H1 (cell line): ENCODE results near the gene ERGIC3. TPM values are rescaled to one million over a fixed set of nuclear protein-coding genes. Genes with fewer than 3 reads are reported as not detected.

Experiments used
- CTCF ChIA-PET: fragments of 300-600 bp; sonication (Branson Sonifier 250); formaldehyde crosslinking; loops from one replicate; lab custom pipeline; 2021; ENCODE audit not compliant: partially characterized antibody; lab: Charles Lee
- POLR2A ChIA-PET: fragments of 300-600 bp; sonication (Branson Sonifier 250); formaldehyde crosslinking; loops from one replicate; lab custom pipeline; 2021; ENCODE audit warnings: inconsistent platforms; ENCODE audit not compliant: partially characterized antibody; lab: Charles Lee
- DNase-seq, 2 experiments: peaks; one replicate each; pipeline versions ENCODE4 v3.0.0 to v3.0.0-alpha.2; 2010 to 2022; ENCODE audit warnings: low spot score in 2 of 2, low read depth in 1 of 2, mixed read lengths in 1 of 2
- FAIRE-seq: peaks from 2 replicates; lab custom pipeline; 2011; peaks lifted over from hg19 to GRCh38; lab: Jason Lieb, UNC
- H2AFZ ChIP-seq: 2 replicates; pipeline ENCODE4 v1.8.1; 2012; ENCODE audit warnings: low read length, inconsistent platforms
- H2AK5ac ChIP-seq: 2 replicates; pipeline ENCODE4 v1.6.1; 2013; ENCODE audit warnings: low read depth, low read length
- H2BK120ac ChIP-seq: replicated peaks from 2 replicates; pipeline ENCODE3; 2013; ENCODE audit warnings: low read depth, low read length, inconsistent platforms
- H2BK12ac ChIP-seq: 2 replicates; pipeline ENCODE4 v1.6.1; 2013; ENCODE audit warnings: low read depth, low read length
- H2BK15ac ChIP-seq: 2 replicates; pipeline ENCODE4 v1.6.1; 2013; ENCODE audit warnings: low read length
- H2BK20ac ChIP-seq: 2 replicates; pipeline ENCODE4 v1.6.1; 2013; ENCODE audit warnings: low read length
- H2BK5ac ChIP-seq: 2 replicates; pipeline ENCODE4 v1.6.1; 2013; ENCODE audit warnings: low read depth, low read length
- H3K14ac ChIP-seq: 2 replicates; pipeline ENCODE4 v1.6.1; 2013; ENCODE audit warnings: inconsistent platforms; ENCODE audit not compliant: insufficient read length
- H3K18ac ChIP-seq: 2 replicates; pipeline ENCODE4 v1.6.1; 2013; ENCODE audit warnings: low read length; ENCODE audit errors: extremely low read depth
- H3K23ac ChIP-seq: 2 replicates; pipeline ENCODE4 v1.6.1; 2013; ENCODE audit warnings: inconsistent platforms; ENCODE audit not compliant: insufficient read length
- H3K23me2 ChIP-seq: 2 replicates; pipeline ENCODE4 v1.6.1; 2013; ENCODE audit warnings: low read depth, low read length
- H3K27ac ChIP-seq: 2 replicates; pipeline ENCODE4 v1.6.1; 2011; ENCODE audit warnings: low read depth, low read length, inconsistent platforms
- H3K27me3 ChIP-seq, 4 experiments: replicated peaks in 1 of 4; 1 replicate in 1 of 4; 2 replicates in 3 of 4; pipeline versions ENCODE4 v1.6.1 to v1.8.1; 2011 to 2013; ENCODE audit warnings: low read length in 3 of 4, mild to moderate bottlenecking in 3 of 4, inconsistent platforms in 2 of 4, mixed read lengths in 2 of 4, moderate library complexity in 1 of 4; ENCODE audit not compliant: control insufficient read depth in 3 of 4, insufficient read depth in 3 of 4; ENCODE audit errors: extremely low read depth in 1 of 4
- H3K36me3 ChIP-seq, 4 experiments: 2 replicates each; pipeline versions ENCODE4 v1.6.1 to v1.8.1; 2011 to 2013; ENCODE audit warnings: mild to moderate bottlenecking in 4 of 4, low read length in 3 of 4, moderate library complexity in 2 of 4, control low read depth in 1 of 4, inconsistent platforms in 1 of 4; ENCODE audit not compliant: insufficient read depth in 4 of 4, control insufficient read depth in 2 of 4
- H3K4ac ChIP-seq: replicated peaks from 2 replicates; pipeline ENCODE3; 2013; ENCODE audit warnings: low read length, low read depth, mixed read lengths, inconsistent platforms; ENCODE audit not compliant: insufficient read length
- H3K4me1 ChIP-seq, 4 experiments: replicated peaks in 1 of 4; 1 replicate in 1 of 4; 2 replicates in 3 of 4; pipeline versions ENCODE4 v1.6.1 to v1.8.1; 2011 to 2013; ENCODE audit warnings: low read length in 3 of 4, inconsistent platforms in 2 of 4, mixed read lengths in 1 of 4; ENCODE audit not compliant: insufficient read depth in 4 of 4, control insufficient read depth in 3 of 4
- H3K4me2 ChIP-seq, 2 experiments: 2 replicates each; pipeline versions ENCODE4 v1.6.1 to v1.8.1; 2011 to 2013; ENCODE audit warnings: low read depth in 2 of 2, low read length in 2 of 2, control low read depth in 1 of 2, inconsistent platforms in 1 of 2, mild to moderate bottlenecking in 1 of 2; ENCODE audit not compliant: insufficient read depth in 1 of 2
- H3K4me3 ChIP-seq, 4 experiments: fragments of 200-600, 300-600 bp in 1 of 4; sonication (generic), shearing (Covaris generic), sonication (Bioruptor Twin) in 1 of 4; 2 replicates each; pipeline versions ENCODE4 v1.5.1 to v1.8.1; 2011 to 2016; ENCODE audit warnings: low read length in 4 of 4, low read depth in 3 of 4, control low read depth in 2 of 4, inconsistent platforms in 2 of 4, mild to moderate bottlenecking in 2 of 4, mixed read lengths in 1 of 4, moderate library complexity in 1 of 4; ENCODE audit not compliant: insufficient read depth in 2 of 4; ENCODE audit errors: extremely low read depth in 1 of 4
- H3K56ac ChIP-seq: replicated peaks from 2 replicates; pipeline ENCODE3; 2013; ENCODE audit warnings: low read depth, mild to moderate bottlenecking, mixed read lengths, low read length, inconsistent platforms; ENCODE audit not compliant: insufficient read length
- H3K79me1 ChIP-seq: 2 replicates; pipeline ENCODE4 v1.6.1; 2013; ENCODE audit warnings: low read depth, low read length, control low read depth
- H3K79me2 ChIP-seq, 2 experiments: 2 replicates each; pipeline versions ENCODE4 v1.6.1 to v1.8.1; 2012 to 2013; ENCODE audit warnings: low read length in 2 of 2, mild to moderate bottlenecking in 2 of 2, inconsistent platforms in 1 of 2; ENCODE audit not compliant: insufficient read depth in 2 of 2, control insufficient read depth in 1 of 2
- H3K9ac ChIP-seq, 4 experiments: replicated peaks in 1 of 4; 1 replicate in 1 of 4; 2 replicates in 3 of 4; pipeline versions ENCODE4 v1.6.1 to v1.8.1; 2011 to 2013; ENCODE audit warnings: low read depth in 3 of 4, low read length in 3 of 4, control low read depth in 2 of 4, mild to moderate bottlenecking in 2 of 4, moderate library complexity in 2 of 4, inconsistent platforms in 1 of 4; ENCODE audit errors: extremely low read depth in 1 of 4
- H3K9me3 ChIP-seq, 2 experiments: 2 replicates each; pipeline versions ENCODE4 v1.6.1 to v1.8.1; 2012 to 2013; ENCODE audit warnings: mild to moderate bottlenecking in 2 of 2, moderate library complexity in 2 of 2, control low read depth in 1 of 2, inconsistent platforms in 1 of 2, low read depth in 1 of 2, low read length in 1 of 2, mixed read lengths in 1 of 2; ENCODE audit not compliant: insufficient read depth in 2 of 2
- H4K20me1 ChIP-seq, 2 experiments: replicated peaks in 1 of 2; 2 replicates each; pipeline versions ENCODE3 to v1.8.1; 2011 to 2013; ENCODE audit warnings: inconsistent platforms in 2 of 2, low read length in 2 of 2, mild to moderate bottlenecking in 1 of 2; ENCODE audit not compliant: insufficient read depth in 2 of 2, control insufficient read depth in 1 of 2
- H4K5ac ChIP-seq: 2 replicates; pipeline ENCODE4 v1.6.1; 2013; ENCODE audit warnings: low read length, low read depth, mixed read lengths, inconsistent platforms; ENCODE audit not compliant: insufficient read length
- H4K8ac ChIP-seq: 2 replicates; pipeline ENCODE4 v1.8.0; 2013; ENCODE audit warnings: mild to moderate bottlenecking, moderate library complexity, low read length, inconsistent platforms; ENCODE audit not compliant: insufficient read depth; ENCODE audit errors: extremely low read depth
- H4K91ac ChIP-seq: replicated peaks from 2 replicates; pipeline ENCODE3; 2013; ENCODE audit warnings: low read length, mixed read lengths, inconsistent platforms; ENCODE audit not compliant: insufficient read length
- ASH2L ChIP-seq: fragments of 200-600, 300-600 bp; sonication (generic); IDR thresholded peaks from one replicate; pipeline ENCODE4 v1.7.1; 2017; ENCODE audit warnings: low read length
- ATF3 ChIP-seq: IDR thresholded peaks from 2 replicates; pipeline ENCODE4 v1.6.1; 2011; ENCODE audit warnings: low read depth, mild to moderate bottlenecking, low read length; ENCODE audit not compliant: insufficient read depth
- CBX8 ChIP-seq: fragments of 300-800, 300-1000 bp; sonication (generic); IDR thresholded peaks from 2 replicates; pipeline ENCODE4 v1.7.1; 2016; ENCODE audit warnings: low read depth, low read length, borderline replicate concordance
- CEBPB ChIP-seq: IDR thresholded peaks from 2 replicates; pipeline ENCODE4 v1.6.1; 2012; ENCODE audit warnings: low read depth, low read length
- CHD1 ChIP-seq: IDR thresholded peaks from 2 replicates; pipeline ENCODE4 v1.6.1; 2012; ENCODE audit warnings: low read depth, low read length, improper control_type of control experiment
- EGR1 ChIP-seq: IDR thresholded peaks from 2 replicates; pipeline ENCODE4 v1.6.1; 2011; ENCODE audit warnings: low read depth, low read length, borderline replicate concordance
- EZH2 ChIP-seq: fragments of 200-600 bp; sonication (generic); IDR thresholded peaks from 2 replicates; pipeline ENCODE4 v1.7.1; 2012; ENCODE audit warnings: low read depth, mild to moderate bottlenecking, moderate library complexity, low read length, inconsistent platforms; ENCODE audit not compliant: severe bottlenecking
- HDAC2 ChIP-seq, 2 experiments: fragments of 300-600 bp in 1 of 2; sonication (generic) in 1 of 2; IDR thresholded peaks; 2 replicates each; pipeline ENCODE4 v1.6.1; 2011 to 2012; ENCODE audit warnings: low read depth in 2 of 2, low read length in 2 of 2, mild to moderate bottlenecking in 2 of 2, moderate library complexity in 2 of 2, borderline replicate concordance in 1 of 2, inconsistent platforms in 1 of 2
- HDAC6 ChIP-seq: IDR thresholded peaks from one replicate; pipeline ENCODE4 v1.7.1; 2012; ENCODE audit warnings: low read depth, mild to moderate bottlenecking, inconsistent platforms, low read length, moderate library complexity
- MAFK ChIP-seq: IDR thresholded peaks from 2 replicates; pipeline ENCODE4 v1.6.1; 2012; ENCODE audit warnings: low read depth, mild to moderate bottlenecking, improper control_type of control experiment, low read length
- RXRA ChIP-seq: IDR thresholded peaks from 2 replicates; pipeline ENCODE4 v1.6.1; 2011; ENCODE audit warnings: low read depth, mild to moderate bottlenecking, low read length, moderate library complexity; ENCODE audit not compliant: insufficient read depth
- SUZ12 ChIP-seq: fragments of 200-600 bp; sonication (generic); IDR thresholded peaks from 2 replicates; pipeline ENCODE4 v1.6.1; 2012; ENCODE audit warnings: mild to moderate bottlenecking, inconsistent platforms, low read length, moderate library complexity, mixed read lengths
- TAF7 ChIP-seq: optimal IDR thresholded peaks from 2 replicates; pipeline ENCODE3; 2011; ENCODE audit warnings: low read depth, mild to moderate bottlenecking, inconsistent platforms, low read length, moderate library complexity, borderline replicate concordance
- WGBS, 2 experiments: shearing (Covaris generic) in 1 of 2; methylation state at CpG; one replicate each; pipeline versions ENCODE4 v1.1.6 to v1.1.7; 2013 to 2015; ENCODE audit warnings: low lambda C conversion rate in 2 of 2, mixed read lengths in 2 of 2, inconsistent platforms in 1 of 2, low coverage in 1 of 2, missing lambda C conversion rate in 1 of 2; ENCODE audit not compliant: insufficient replicate concordance in 2 of 2, insufficient coverage in 1 of 2, insufficient read length in 1 of 2; ENCODE audit errors: extremely low coverage in 1 of 2, missing lambda C conversion rate in 1 of 2; 5-methylcytosine and 5-hydroxymethylcytosine counted together
- polyA plus RNA-seq, 7 experiments: library from polyadenylated mRNA; depleted of rRNA in 3 of 7; stranded (reverse) in 5 of 7; unstranded in 2 of 7; fragments of >200 nt in 5 of 7; fragments of 200-250 nt in 2 of 7; gene quantifications; 1 replicate in 5 of 7; 2 replicates in 1 of 7; 4 replicates in 1 of 7; pipeline versions ENCODE4 v1.2.1 to v1.2.3, GENCODE V29; 2011 to 2013; ENCODE audit warnings: missing spikeins in 2 of 7, mixed read lengths in 2 of 7
- total RNA-seq: library from RNA; stranded (reverse); fragmentation: NEBNext Ultra II Directional; extraction: Animal tissue kit (Norgen Biotek cat#: 25700); gene quantifications from 2 replicates; pipeline ENCODE4 v1.2.1, GENCODE V29; 2021
- TF ChIP-seq, protein P1 (sequence below): IDR thresholded peaks from 2 replicates; pipeline ENCODE4 v1.6.1; 2012; ENCODE audit warnings: inconsistent platforms

ERGIC3 gene
- total and polyA plus RNA-seq, 2 of the 8 experiments (the other 6 are each of a cell fraction or from before 2014, with no cell fraction given), result 178 to 341 TPM

DNA sequence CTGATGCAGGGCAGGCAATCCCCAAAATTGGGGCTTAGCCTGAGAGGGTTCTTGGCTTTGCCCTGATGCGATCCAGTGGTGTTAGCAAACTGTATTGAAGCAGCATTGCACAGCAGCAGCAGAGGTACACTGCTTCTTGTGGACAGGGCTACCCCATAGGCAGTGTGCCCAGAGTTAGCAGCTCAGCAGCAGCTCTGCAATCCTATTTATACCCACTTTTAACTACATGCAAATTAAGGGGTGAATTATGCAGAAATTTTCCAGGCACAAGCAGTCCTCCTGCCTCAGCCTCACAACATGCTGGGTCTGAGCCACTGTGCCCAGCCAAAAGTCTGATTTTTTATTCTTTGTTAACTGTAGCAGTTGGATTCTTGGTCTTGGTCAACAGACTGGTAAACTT is 16.2 kb upstream of the ERGIC3 start:
- H3K14ac ChIP-seq, result no peak overlapping the region
- no peaks in the 10 kb centered on the region for H3K36me3 ChIP-seq
- H3K79me2 ChIP-seq, result no peaks in the 10 kb centered on the region
- no peaks in the 10 kb centered on the region for H4K20me1 ChIP-seq
- no peak overlapping the region for H2BK120ac ChIP-seq
- ChIA-PET CTCF (no interaction called here), POLR2A (interaction anchor here (2.6 kb wide), 1 partner anchor 16 kb away, joined by 9 read pairs; the partner anchor contains the start of gene ERGIC3)
- H3K4me2 ChIP-seq, result no peak overlapping the region
- H2BK15ac ChIP-seq, result no peak overlapping the region
- no peak overlapping the region for H3K23ac ChIP-seq
- no peak overlapping the region for H4K8ac ChIP-seq
- H3K56ac ChIP-seq, result no peak overlapping the region
- peaks cover 4 to 6% of the 10 kb centered on the region in 2 experiments; a peak in 2 of 4 replicates for H3K9me3 ChIP-seq
- no peaks in the 10 kb centered on the region for H3K79me1 ChIP-seq
- H3K23me2 ChIP-seq, result no peaks in the 10 kb centered on the region
- no peak overlapping the region for H2BK5ac ChIP-seq
- H4K5ac ChIP-seq, result no peak overlapping the region
- H2BK20ac ChIP-seq, result no peak overlapping the region
- H3K4me3 ChIP-seq, result no peak overlapping the region
- FAIRE-seq (no peak), DNase-seq (no peak)
- no peaks in the 10 kb centered on the region for H3K4me1 ChIP-seq
- no peak overlapping the region for H3K4ac ChIP-seq
- H4K91ac ChIP-seq, result no peak overlapping the region
- no peak overlapping the region for H3K18ac ChIP-seq
- H3K9ac ChIP-seq, result no peak overlapping the region
- no peaks in the 10 kb centered on the region for H3K27me3 ChIP-seq
- 93% methylated on average over 1 of the region's 1 CpG; no CpG with 5 or more reads in 1 of the 2 experiments for WGBS, 2 experiments
- no peak overlapping the region for H2AFZ ChIP-seq
- H2AK5ac ChIP-seq, result no peak overlapping the region
- H3K27ac ChIP-seq, result no peak overlapping the region
- H2BK12ac ChIP-seq, result no peak overlapping the region
- TF ChIP-seq CEBPB, result no peak
- no peak for TF ChIP-seq HDAC2 (IDR thresholded peaks at IDR 0.05; ENCODE audit: borderline replicate concordance in 1 of 2, low read depth in 2 of 2, low read length in 2 of 2)
- no peak for TF ChIP-seq TAF7
- TF ChIP-seq HDAC6, result no peak
- TF ChIP-seq, protein P1, sequence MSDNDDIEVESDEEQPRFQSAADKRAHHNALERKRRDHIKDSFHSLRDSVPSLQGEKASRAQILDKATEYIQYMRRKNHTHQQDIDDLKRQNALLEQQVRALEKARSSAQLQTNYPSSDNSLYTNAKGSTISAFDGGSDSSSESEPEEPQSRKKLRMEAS, result no peak
- TF ChIP-seq ASH2L, result no peak
- TF ChIP-seq CBX8, result no peak
- TF ChIP-seq ATF3, result no peak
- no peak for TF ChIP-seq EZH2
- TF ChIP-seq CHD1, result no peak
- no peak for TF ChIP-seq EGR1
- no peak for TF ChIP-seq MAFK
- TF ChIP-seq SUZ12, result no peak
- TF ChIP-seq RXRA, result no peak
